Suppressor macrophage (primary cell): ENCODE data around the gene SLC30A4.

Experiments
- DNase-seq, 4 experiments: peaks; one replicate each; pipeline ENCODE4 v3.0.0-alpha.2; 2020 to 2022

The SLC30A4 gene

DNA sequence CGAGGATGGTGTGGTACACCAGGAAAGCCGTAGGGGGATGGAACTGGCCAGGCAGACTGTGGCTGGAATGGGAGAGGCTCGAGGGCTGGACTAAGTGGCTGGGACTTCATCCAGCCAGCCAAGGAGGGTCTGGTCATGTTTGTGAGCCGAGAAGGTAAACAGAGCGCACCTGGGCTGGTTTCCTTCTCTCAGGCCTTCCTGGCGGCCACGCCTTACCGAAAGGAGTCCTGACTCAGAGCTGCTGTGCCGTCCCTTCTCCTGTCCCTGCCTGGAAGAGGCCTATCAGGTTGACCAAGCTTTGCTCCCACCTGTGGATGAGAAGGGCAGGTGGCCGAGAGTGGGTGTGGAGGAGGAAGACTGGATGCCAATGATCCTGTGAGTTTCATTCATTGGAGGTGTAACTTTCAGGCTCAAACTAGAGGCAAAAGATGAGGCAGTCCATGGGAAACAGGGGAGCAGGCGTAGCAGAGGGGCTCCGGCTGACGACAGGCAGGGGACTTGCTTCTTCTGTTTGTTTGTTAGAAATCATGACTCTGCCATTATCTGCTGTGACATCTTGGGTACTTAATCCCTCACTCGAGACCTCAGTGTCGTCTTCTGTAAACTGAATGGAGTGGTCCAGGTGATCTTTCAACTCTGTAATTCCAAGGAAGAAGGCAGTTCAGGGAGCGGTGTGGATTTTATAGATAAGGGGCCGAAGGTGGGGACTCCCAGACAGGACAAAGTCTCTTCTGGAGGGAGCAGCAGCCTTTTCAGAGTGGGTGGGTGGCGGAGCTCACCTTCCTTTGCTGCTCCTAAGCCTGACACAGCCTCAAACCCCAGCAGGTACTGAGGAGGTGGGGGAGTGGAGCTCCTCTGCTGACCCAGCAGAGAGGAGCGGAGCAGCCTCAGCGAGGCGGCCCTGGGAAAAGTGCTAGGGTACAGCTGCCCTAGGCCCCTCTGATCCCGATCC lies 72.4 kb downstream of the SLC30A4 start:
- DNase-seq: no peak

DNA sequence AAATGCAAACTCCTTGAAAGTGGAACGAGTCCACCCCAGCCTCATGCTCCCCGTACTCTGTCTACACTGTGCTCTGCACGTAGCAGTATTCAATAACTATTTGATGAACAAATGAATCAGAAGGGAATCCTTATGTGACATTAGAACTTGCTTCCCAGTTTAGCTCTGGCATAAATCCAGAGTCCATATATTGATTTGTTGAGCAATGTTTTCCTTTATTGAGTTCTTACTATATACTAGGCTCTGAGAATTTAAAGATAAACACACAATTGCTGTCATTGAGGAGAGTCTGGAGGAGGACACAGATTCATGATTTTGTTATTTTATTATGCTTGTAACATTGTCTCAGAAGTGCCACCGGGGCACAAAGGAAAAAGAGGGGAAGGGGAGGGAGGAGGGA lies 73.2 kb downstream of the SLC30A4 start:
- DNase-seq: no peak

DNA sequence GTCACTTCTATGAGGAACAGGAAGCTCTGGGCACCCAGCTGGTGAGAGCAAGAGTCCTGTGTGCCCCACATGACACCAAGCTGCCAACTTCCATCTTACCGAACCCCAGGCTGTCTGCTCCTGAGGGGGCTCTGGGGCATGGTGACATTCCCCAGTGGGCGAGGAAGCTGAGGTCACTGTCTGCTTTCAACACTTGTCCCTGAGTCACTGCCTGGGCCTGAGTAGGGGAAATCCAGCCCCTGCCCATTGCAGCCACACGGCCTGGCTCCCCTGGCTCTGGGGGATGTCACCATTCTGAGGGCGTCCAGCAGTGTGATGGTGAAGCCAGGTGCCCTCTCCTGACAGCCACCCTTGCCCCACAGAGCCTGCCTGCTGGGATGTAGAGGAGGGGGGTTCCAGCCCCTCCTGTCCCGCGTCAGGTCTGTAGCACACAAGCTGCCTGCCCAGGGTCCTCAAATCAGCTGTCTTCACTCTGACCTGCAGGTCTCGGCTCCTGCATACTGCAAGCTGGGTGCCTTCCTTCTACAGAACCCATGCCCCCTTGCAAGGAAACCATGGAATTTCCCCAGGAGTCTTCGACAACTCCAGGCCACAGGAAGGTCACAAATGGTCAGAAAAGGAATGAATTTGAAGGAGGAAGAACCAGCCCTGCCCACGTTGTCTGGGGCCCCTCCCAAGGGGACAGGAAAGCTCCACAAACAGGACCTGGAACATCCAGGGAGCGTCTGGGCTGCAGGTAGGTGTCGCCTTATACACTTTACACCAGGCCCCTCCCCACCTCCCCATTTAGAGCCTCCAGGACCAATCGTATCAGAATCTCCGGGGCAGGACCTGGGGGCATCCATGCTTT lies 74.3 kb downstream of the SLC30A4 start:
- peak; percentile 94 to 97 (median 95) for DNase-seq

DNA sequence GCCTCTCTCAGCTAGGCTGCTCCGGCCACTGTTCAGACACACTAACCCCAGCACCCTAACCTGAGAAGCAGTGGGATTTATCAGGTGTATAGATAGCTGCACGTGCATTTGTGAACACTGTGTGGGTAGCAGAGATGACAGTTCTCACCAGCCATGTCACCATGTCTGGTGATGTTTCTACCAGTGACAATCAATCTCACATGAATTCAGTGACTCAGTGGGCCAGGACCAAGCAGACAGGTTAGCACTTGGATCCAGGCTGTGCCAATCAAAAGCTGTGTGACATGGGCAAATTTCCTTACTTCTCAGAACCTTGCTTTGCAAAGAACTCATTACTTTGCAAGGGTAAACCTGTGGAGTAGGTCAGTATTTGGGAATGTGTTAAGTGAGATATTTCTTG lies 78.9 kb downstream of the SLC30A4 start:
- DNase-seq: peak in 1 of 4 experiments; percentile 37

DNA sequence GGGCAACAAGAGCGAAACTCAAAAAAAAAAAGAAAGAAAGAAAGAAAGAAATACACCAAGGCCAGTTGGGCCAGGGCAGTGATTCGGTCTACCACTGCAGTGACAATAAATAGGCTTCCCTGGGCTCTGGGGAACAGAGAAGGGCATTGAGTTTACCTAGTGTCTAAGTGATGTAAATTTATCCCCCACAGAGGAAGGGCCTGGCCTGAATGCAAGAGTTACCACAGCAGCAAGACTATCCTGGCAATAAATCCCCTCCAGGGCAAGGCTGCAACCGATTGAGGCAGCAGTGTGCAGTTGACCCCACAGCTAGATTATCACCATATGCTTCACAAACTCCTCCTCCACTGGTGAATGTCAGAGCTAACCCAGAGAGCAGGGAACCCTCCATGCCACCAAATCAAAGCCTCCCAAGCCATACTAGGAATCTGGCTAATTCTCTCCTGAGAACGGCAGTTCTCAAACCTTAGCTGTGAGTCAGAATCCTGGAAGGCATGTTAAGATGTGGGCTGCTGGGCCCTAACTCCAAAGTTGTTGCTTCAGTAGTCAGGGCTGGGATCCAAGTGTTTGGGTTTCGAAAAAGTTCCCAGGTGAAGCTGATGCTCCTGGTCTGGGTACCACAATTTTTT lies 79.9 kb downstream of the SLC30A4 start:
- DNase-seq: no peak

DNA sequence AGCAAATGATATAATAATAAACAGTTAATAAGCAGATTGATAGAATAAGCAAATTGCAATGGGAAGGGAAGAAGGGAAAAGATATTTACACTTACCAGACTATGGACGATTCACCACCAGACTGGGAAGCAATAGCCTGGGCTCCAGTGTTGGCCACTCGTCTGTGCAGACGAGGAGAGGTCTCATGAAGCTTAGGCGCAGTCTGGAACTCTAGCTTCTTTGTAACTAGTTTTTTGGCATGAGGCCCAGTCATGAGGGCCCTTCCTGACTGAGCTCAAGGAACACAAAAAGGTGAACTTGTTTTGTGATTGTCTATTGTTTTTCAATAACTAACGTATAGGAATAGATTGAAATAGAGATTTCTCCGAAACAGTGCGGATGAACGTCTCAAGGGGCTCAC lies 80.9 kb downstream of the SLC30A4 start:
- no peak for DNase-seq

DNA sequence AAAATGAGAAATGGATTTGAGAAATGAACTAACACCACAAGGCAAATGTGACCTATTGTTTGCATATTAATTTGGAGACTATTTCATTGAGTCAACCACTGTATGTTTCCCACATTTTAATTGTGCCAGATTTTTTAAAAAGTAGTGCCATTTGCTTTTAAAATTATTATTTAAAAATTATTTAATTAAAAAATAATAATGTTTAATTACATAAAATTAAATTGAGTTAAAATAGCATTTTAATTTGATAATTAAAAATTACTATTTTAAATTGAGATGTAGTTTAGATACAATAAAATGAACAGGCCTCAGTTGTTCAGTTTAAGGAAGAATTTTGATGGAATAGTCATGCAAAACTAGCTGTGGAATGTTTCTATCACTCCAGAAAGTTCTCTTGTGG lies 81.5 kb downstream of the SLC30A4 start:
- no peak for DNase-seq

DNA sequence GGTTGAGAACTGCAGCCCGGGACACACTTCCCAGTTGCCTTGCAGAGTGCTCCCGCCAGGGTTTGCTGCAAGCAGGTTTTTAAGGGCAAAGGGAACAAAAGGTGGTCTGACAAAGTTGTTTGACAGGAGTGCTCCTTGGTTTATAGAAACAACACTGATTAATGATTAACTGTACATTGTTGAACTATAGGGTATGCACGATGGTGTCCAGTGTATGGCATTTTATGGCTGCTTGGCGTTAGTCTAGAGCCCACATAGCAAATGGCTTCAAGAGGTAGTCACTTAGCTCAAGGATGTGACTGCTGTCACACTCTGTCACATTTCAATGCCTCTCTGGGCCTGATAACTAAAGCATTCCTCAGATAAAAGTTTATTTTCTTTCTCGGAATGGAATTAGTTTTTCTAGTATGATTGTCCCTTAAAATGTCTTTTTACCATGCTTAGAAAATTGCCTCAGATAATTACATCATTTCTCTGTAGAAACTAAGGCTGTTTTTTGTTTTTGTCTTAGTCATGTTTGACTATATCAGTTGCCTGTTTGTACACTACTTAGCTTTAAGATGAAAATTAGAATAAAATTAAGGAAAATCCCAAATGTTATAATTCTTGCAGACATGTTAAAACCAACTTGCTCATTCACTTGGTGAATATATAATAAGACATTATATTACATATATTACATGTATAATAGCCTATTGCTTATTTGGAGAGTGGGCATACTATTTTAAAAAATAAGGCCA lies 82.9 kb downstream of the SLC30A4 start:
- no peak for DNase-seq

DNA sequence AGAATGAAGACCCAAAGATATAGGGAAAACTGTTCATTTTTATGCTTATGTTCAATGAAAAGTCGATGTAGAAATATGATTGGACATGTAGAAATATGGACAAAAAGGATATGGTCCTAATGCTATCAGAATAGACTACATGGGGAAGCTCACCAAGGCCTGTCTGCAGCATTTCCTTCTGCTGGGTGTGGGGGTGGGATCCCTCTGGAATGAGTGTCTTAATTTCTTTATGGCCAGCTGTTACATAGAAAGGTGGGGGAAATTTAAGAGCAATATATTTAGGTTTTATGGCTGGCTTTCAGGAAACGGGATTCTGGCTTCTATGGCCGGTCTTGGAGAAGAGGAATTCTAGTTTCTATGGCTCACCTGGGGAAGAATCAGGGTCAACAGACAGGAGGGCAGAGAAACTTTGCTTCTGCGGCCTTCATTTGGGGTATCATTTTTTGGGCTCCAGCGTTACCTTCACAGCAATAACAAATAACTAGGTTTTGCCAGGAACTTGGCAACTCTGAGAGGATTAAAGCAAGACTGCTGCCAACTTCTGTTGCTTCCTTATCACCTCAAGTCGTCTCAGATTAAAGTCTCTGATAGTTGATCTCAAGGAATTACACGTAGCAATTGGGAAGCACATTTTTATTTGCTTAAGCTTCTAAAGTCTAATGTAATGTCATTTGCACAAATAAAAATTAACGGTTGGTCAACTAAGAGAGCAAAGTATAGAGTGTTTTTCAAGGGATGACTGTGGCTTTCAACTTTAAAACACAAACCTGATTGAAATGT lies 87.2 kb downstream of the SLC30A4 start:
- DNase-seq: no peak

DNA sequence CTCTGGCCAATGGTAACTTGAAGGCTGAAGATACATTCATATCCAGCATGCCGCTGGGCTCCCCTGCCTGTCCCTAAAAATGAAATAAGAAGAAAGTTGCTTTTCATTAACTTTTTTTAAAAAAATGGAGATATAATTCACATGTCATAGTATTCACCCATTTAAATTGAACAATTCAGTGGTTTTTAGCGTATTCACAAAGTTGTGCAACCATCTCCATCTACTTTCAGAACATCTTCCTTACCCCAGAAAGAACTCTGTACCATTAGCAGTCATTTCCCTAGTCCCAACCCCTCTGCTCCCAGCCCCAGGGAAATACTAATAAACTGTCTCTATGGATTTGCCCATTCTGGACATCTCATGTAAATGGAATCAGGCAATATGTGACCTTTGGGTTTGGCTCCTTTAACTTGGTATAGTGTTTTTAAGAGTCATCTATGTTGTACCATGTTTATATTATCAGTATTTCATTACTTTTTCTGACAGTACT lies 88.4 kb downstream of the SLC30A4 start:
- no peak for DNase-seq

DNA sequence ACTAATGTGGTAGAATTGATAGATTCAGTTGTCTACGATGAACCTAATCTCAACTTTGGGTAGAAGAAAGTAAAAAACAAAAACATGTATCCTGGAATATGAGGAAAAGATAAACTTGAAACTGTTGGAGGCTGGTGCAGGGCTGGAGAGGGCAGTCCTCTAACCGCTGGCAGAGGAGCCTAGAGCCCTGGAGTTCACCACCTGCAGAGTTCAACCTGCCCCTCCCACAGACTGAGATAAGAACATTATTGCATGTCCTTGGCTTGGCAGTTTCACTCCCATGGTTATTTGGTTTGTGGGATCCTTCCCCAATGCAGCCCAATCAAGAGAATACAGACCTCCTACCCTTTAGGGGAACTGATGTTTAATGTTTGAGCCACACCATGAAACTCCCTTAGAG lies 91.0 kb downstream of the SLC30A4 start:
- DNase-seq: no peak

DNA sequence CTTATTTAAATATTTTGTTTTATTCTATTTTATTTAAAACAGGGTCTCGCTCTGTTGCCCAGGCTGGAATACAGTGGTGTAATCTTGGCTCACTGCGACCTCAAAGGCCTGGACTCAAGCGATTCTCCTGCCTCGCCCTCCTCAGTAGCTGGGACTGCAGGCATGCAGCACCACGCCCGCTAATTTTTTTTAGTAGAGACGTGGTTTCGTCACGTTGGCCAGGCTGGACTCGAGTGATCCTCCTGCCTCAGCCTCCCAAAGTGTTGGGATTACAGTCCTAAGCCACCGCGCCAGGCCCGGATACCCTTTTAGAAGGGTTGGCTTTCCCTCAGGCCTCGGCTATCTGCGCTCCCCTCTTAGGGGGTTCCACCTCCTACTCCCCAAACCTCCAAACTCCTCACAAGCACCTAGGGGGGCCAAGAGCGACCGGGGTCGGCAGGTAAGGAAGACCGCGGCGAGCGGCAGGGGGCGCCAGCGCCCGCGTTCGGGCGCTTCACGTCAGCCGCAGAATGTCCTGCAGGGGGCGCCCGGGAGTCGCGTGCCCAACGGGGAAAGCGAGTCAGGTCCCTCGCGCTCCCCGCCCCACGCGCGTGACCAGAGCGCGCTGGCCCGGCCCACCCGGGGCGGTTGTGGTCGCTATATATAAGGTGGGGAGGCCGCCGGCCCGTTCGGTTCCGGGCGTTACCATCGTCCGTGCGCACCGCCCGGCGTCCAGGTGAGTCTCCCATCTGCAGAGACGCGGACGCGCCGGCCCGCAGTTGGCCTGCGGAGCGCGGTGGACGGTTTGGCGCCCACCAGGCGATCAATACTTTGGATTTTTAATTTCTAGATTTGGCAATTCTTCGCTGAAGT lies 92.4 kb downstream of the SLC30A4 start:
- peak; percentile 86 to 96 (median 92) for DNase-seq
